GM21381 (cell line): ENCODE measurements around the gene CLK1.

Experiments used
- ATAC-seq: cut with Tn5 transposase; IDR thresholded peaks from one replicate; pipeline ENCODE4 v1.9.1; 2021; ENCODE audit warnings: mild to moderate bottlenecking, moderate library complexity; ENCODE audit not compliant: unreplicated experiment

Gene CLK1

GRCh38 chr2:200811333-200812121, 52.9 kb downstream of the CLK1 start, which contains the start of gene BZW1:
Gene BZW1 (plus strand): TSS chr2:200811910. CDS start chr2:200813218, 1,308 bp downstream.
- peak; percentile 68 for ATAC-seq

- no peak for ATAC-seq
These were observed 53.5 kb downstream of the CLK1 start for GRCh38 chr2:200810998-200811332.

GRCh38 chr2:200810252-200810997, 54.0 kb downstream of the CLK1 start:
- ATAC-seq: no peak

GRCh38 chr2:200809506-200810251, 54.8 kb downstream of the CLK1 start:
- no peak for ATAC-seq
